Stimulated activated CD4-positive, alpha-beta T cell treated with anti-CD3 and anti-CD28 coated beads, TNF-alpha, amount 100 ng/mL, for 1 hour (primary cell): Measurements from ENCODE around the gene TCN1.
"Not testable (repeated sequence)": the region's sequence is repeated elsewhere in the genome, so short reads cannot be mapped to it uniquely, and the experiment has no call there.

ENCODE experiments used
- DNase-seq, 3 donors: peaks; one replicate each; pipeline ENCODE4 v3.0.0-alpha.2; 2020; ENCODE audit warnings: low read depth in 3 of 3, low spot score in 1 of 3

Gene TCN1, protein sequence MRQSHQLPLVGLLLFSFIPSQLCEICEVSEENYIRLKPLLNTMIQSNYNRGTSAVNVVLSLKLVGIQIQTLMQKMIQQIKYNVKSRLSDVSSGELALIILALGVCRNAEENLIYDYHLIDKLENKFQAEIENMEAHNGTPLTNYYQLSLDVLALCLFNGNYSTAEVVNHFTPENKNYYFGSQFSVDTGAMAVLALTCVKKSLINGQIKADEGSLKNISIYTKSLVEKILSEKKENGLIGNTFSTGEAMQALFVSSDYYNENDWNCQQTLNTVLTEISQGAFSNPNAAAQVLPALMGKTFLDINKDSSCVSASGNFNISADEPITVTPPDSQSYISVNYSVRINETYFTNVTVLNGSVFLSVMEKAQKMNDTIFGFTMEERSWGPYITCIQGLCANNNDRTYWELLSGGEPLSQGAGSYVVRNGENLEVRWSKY

GRCh38 chr11:59866397-59866796 lies at the start of gene TCN1:
TCN1 (minus strand) TSS chr11:59866487; CDS start chr11:59866470, 17 bp downstream.
- DNase-seq, result no peak

- DNase-seq, result not testable (repeated sequence)
These were observed 37.3 kb upstream of the TCN1 start for GRCh38 chr11:59903569-59903968.

DNA sequence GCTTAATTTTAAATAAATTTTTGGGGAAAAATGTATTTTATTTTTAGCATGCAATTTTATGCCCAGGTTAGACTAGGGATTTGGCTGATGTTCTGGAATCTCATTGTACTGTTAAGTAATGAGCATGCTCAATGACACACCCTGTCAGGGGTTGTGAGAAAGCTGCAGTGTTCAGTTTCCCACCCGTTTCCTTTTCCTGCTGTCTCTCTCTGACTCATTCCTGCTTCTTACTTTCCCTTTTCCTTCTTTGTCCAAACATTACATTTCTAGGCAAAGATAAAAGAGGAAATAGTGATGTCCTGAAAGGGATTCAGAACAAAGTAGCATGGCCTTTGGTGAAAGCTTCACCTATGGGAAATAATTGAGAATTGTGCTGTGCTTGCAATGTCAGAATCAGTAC lies 35.0 kb upstream of the TCN1 start:
- DNase-seq, result no peak

DNA sequence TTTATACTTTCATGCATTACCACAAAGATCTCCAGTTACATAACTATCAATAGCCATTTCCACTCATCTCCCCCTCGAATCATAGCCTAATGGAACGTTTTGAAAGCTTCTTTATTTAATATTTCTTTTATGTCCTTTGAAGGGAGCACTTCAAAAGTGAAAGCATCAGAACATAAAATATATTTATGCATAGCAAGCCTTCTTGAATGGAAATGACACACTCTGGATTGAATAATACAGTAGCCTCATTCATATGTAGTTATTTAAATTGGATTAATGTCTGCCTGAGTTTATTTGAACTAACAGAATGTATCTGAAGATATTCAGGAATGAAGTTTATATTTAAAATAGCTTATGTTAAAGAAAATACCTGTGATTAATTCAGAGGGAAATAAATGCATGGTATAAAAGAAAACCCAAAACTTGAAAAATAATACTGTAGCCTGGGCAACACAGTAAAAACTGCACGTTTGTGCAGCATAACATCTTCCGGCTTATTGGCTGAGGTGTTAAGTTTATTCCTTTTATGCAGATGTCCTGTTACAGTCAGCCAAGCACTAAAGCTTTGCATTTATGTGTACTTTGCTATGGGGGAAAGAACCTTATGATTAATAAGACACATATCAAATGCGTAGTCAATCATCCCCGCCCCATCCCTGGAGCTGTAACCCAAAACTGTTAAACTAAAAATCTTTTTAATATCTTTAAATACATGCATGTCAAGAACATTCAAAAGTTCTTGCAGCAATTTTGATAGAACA lies 34.3 kb upstream of the TCN1 start:
- DNase-seq, result no peak

DNA sequence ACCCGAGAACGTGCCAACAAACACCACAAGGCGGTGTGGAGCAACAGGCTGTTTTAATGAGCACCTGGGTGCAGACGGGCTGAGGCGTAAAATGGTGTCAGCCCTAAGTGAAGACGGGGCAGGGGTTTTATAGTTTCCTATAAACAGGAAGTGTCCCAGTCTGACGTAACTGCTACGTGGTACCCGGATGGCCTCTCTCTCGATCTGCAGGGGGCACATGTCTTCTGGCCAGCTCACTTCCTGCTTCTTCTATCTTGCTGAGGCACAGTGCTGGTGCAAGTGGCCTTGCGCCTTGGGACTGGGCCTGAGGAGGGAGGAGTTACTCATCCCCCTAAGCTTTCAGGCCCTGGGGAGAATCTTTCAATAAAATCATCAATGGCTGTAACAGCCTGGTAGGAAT lies 33.2 kb upstream of the TCN1 start:
- DNase-seq, result no peak

DNA sequence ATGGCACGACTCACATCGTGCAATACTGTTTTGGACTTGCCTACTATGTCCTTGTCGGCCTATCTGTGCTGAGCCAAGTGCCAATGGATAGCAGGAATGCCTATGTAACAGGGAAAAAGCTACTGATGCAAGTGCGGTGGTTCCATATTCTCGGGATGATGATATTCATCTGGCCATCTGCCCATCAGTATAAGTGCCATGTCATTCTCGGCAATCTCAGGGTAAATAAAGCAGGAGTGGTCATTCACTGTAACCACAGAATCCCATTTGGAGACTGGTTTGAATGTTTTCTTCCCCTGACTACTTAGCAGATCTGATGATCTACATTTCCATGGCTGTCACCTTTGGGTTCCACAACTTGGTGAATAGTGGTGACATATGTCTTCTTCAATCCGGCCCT lies 32.4 kb upstream of the TCN1 start:
- DNase-seq, result no peak

DNA sequence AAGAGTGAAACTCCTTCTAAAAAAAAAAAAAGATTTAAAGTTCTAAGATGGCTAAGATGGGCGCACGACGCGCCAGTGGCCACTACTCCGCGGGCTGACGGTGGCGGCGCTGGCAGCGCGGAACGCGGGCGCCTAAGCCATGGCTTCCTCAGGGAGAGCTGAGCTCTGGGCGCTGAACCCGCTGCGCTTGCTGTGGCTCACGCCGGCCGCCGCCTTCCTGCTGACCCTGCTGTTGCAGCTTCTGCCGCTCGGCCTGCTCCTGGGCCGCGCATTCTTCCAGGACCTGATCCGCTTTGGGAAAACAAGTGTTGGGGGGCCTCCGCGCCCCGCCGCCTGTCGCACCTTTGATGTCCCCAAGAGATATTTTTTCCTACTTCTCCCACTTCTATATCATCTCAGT lies 31.8 kb upstream of the TCN1 start:
- no peak for DNase-seq

GRCh38 chr11:59894616-59895015 lies 28.3 kb upstream of the TCN1 start:
- DNase-seq, result no peak

DNA sequence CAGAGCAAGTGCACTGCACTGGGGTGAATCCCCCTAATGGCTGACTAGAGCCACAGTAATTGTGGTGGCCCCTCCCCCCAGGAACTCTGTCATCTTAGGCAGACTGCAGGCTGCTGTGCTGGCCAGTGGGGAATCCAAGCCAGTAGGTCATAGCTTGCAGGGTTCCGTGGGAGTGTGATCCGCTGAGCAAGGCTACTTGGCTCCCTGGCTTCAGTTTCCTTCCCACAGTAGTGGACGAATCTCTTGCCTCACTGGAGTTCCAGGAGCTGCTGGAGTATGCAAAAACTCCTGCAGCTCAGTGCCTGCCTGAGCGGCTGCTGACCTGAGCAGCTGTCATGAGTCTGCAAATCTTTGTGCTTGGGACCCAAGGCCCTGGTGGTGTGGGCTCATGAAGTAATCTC lies 25.5 kb upstream of the TCN1 start:
- no peak for DNase-seq

GRCh38 chr11:59887156-59887555 lies 20.9 kb upstream of the TCN1 start:
- not testable (repeated sequence) for DNase-seq

DNA sequence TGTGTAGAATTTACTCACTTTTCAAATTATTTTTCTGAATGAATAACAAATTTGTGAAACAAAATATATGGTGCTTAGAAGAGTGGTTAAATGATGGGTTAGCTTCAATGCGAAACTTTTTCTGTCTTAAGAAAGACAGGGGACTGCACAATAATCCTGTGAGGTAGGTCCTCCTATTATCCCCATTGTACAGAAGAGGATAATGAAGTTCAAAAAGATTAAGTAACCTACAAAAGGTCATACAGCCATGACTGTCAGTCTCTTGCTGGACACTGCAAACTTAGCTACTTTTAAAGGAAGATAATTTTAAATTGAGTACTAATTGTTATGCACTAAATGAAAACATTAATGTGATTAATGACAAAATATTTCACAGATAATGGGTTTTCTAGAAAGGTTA lies 17.3 kb upstream of the TCN1 start:
- no peak for DNase-seq

DNA sequence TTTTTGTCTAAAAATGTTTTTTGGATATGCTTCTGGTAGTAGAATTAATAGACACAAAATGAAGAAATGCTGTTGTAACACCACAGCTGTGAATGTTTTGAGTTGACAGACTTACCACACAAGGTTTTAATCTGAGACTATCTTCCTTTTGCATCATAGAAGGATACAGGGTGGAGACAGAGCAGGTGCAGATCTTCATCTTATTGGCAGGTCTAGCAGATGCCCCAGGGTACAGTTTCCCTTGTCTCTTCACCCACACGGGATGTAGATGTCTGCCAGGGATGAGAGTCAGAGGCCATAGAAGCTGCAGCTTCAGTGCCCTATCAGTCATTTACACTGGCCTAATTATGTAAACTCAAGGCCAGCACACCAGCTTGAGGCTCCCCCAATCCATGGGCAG lies 13.3 kb upstream of the TCN1 start:
- no peak for DNase-seq

GRCh38 chr11:59878575-59878974 lies 12.3 kb upstream of the TCN1 start, which contains the start of gene OOSP3:
OOSP3 (plus strand) TSS chr11:59878782; CDS start chr11:59878809, 27 bp downstream.
- no peak for DNase-seq

DNA sequence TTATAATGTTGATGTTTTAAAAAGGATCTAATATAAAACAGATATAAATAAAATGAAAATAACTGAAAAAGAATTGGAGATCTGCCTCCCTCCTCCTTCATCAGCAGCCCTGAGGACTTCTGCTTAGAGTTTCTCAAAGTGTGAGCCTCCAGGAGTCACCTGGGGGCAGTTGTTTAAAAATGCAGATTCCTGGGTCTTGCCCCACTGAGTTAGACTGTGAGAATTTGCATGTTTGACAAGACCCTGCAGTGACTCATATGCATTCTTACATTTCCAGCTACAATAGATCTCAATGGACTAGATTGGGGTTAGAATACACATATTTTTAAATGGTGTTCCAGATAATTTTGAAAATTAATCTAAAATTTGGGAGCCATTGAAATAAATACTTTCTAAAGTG lies 11.5 kb upstream of the TCN1 start:
- no peak for DNase-seq

DNA sequence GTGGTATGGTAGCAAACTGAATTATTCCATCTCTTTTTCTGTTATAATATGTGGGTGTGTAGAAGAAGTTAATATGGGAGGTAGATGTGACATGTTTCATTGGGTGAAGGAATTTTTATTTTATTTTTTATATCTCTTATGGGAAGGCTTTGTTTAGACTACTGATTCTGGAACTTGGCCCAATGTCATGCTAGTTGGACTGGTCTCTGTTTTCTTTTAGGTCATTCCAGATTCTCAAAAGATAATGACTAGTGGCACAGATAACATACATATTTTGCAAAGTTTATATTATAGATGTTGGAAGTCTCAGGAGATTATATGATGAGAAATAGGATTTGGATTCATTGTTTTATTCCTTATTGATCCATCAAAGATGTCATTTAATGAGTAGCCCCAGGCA lies 11.0 kb upstream of the TCN1 start:
- no peak for DNase-seq

DNA sequence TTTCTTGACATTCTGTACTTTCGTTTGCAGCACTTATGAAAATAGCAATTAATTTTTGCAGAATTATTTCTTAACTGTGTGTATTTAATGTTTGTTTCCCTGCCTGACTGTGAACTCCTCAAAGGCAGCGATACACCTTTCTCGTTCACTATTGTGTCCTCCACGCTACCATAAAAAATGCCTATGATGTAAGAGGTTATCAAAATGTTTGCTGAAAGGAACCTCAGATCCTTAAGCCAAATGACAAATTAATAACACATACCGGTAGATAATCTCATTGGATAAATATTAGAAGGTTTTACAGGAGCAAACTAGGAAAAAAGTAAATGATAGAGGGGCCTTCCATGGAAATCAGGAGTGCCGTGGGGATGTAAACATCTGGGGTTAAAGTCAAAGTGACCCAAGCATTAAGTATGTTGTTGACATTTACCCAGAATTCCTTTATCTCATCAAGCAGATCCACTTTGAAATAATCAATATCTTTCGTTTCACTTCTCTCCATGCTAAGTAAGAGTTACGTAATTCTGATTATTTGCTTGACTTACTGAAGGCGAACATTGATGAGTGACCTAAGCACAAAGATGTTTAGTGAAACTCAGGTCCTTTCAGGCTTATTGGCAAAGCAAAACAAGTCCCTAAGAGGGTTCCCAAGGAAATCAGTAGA lies 9.7 kb upstream of the TCN1 start:
- no peak for DNase-seq

GRCh38 chr11:59872076-59872475 lies 5.8 kb upstream of the TCN1 start:
- DNase-seq, result no peak

- no peak for DNase-seq
These were observed 1.7 kb upstream of the TCN1 start for GRCh38 chr11:59867946-59868345.

DNA sequence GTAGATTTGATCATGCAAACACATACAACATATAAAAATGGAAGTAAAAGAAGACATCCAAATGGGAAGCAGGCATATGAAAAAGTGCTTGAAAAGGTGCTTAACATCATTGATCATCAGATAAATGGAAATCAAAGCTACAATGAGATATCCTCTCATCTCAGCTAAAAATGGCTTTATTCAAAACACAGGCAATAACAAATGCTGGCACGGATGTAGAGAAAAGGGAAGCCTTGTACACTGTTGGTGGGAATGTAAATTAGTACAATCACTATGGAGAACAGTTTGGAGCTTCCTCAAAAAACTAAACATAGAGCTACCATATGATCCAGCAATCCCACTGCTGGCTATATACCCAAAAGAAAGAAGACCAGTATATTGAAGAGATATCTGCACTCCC lies 549 bp upstream of the TCN1 start:
- DNase-seq, result no peak

GRCh38 chr11:59865031-59865430 lies 1.3 kb downstream of the TCN1 start:
- DNase-seq, result no peak

GRCh38 chr11:59862252-59862651 lies 4.0 kb downstream of the TCN1 start:
- DNase-seq, result no peak

- DNase-seq, result no peak
These were observed 6.6 kb downstream of the TCN1 start for GRCh38 chr11:59859673-59860072.
